MCF 10A (cell line): ENCODE data around the gene C4orf50. TPM values are rescaled to one million over a fixed set of nuclear protein-coding genes. Genes with fewer than 3 reads are reported as not detected.

Experiments used
- BruUV-seq: library from RNA; stranded (reverse); fragments of 400-500 nt; replicated peaks from 2 replicates; lab custom pipeline; 2021; lab: Mats Ljungman, UMichigan
- CTCF ChIA-PET: fragments of 300-600 bp; sonication (Branson Sonifier 250); formaldehyde crosslinking; extraction: SDS; loops from one replicate; lab custom pipeline; 2021; ENCODE audit warnings: antibody characterized with exemption, inconsistent platforms; lab: Yijun Ruan, JAX
- POLR2A ChIA-PET: fragments of 300-600, 350-650 bp; sonication (Branson Sonifier 250); formaldehyde crosslinking; extraction: SDS; loops from one replicate; lab custom pipeline; 2020; ENCODE audit warnings: antibody characterized with exemption, inconsistent platforms; lab: Yijun Ruan, JAX
- DNase-seq: peaks from one replicate; pipeline ENCODE4 v3.0.0-alpha.2; 2018; ENCODE audit not compliant: unreplicated experiment
- H3K27ac Mint-ChIP-seq: one replicate; pipeline ENCODE4 v1.8.0; 2022; ENCODE audit warnings: mild to moderate bottlenecking, low read depth, mixed read lengths; ENCODE audit not compliant: unreplicated experiment
- H3K27me3 Mint-ChIP-seq: one replicate; pipeline ENCODE4 v1.8.0; 2022; ENCODE audit warnings: mixed read lengths; ENCODE audit not compliant: insufficient read depth, unreplicated experiment
- H3K36me3 Mint-ChIP-seq: one replicate; pipeline ENCODE4 v1.8.0; 2022; ENCODE audit warnings: mild to moderate bottlenecking, moderate library complexity, mixed read lengths; ENCODE audit not compliant: insufficient read depth, unreplicated experiment
- H3K4me1 Mint-ChIP-seq: one replicate; pipeline ENCODE4 v1.8.0; 2022; ENCODE audit warnings: mixed read lengths; ENCODE audit not compliant: insufficient read depth, unreplicated experiment
- H3K4me3 Mint-ChIP-seq: one replicate; pipeline ENCODE4 v1.8.0; 2022; ENCODE audit warnings: mild to moderate bottlenecking, moderate library complexity, mixed read lengths; ENCODE audit not compliant: unreplicated experiment
- H3K9me3 Mint-ChIP-seq: one replicate; pipeline ENCODE4 v1.8.0; 2022; ENCODE audit warnings: mixed read lengths; ENCODE audit not compliant: unreplicated experiment
- CTCF ChIP-seq: fragments of 200-600 bp; IDR thresholded peaks from one replicate; pipeline ENCODE4 v1.8.0; 2022; ENCODE audit warnings: antibody characterized with exemption, mild to moderate bottlenecking; ENCODE audit not compliant: unreplicated experiment
- intact Hi-C: fragments of 100-400 bp; cut with micrococcal nuclease; formaldehyde crosslinking; loops from 2 replicates; pipeline ENCODE4 v1.14.1; 2022
- total RNA-seq: library from RNA; stranded (reverse); gene quantifications from 2 replicates; pipeline ENCODE4 v1.2.3, GENCODE V29; 2022

C4orf50 gene
- total RNA-seq, 1 experiment from 2014 or later, result not detected

GRCh38 chr4:5940470-5941203, 77.6 kb downstream of the C4orf50 start:
- Mint-ChIP-seq H3K27ac (no peak overlapping the region), H3K9me3 (peaks cover 17% of the 10 kb centered on the region), H3K4me3 (no peak overlapping the region), H3K4me1 (no peaks in the 10 kb centered on the region), H3K36me3 (no peaks in the 10 kb centered on the region), H3K27me3 (no peaks in the 10 kb centered on the region)
- TF ChIP-seq CTCF, result no peak
- DNase-seq, result peak; percentile 62
- ChIA-PET POLR2A (no interaction called here), CTCF (no interaction called here)
- intact Hi-C loops, result no loop called here
- no TSS peak for BruUV-seq

GRCh38 chr4:5933996-5934831, 84.0 kb downstream of the C4orf50 start:
- H3K27me3 Mint-ChIP-seq, result no peaks in the 10 kb centered on the region
- ChIA-PET POLR2A (no interaction called here), CTCF (interaction anchor here (0.6 to 1.4 kb wide), 4 partner anchors 14 to 1675 kb away, joined by 4 read pairs; no protein-coding TSS in a partner anchor)

GRCh38 chr4:5933116-5933515, 85.1 kb downstream of the C4orf50 start:
- Mint-ChIP-seq H3K27me3 (no peaks in the 10 kb centered on the region), H3K4me3 (no peak overlapping the region), H3K36me3 (no peaks in the 10 kb centered on the region), H3K9me3 (peaks cover 23% of the 10 kb centered on the region), H3K4me1 (no peaks in the 10 kb centered on the region), H3K27ac (no peak overlapping the region)
- intact Hi-C loops, result no loop called here
- BruUV-seq, result no TSS peak
- TF ChIP-seq CTCF, result no peak
- ChIA-PET CTCF (interaction anchor here (0.6 to 1.4 kb wide), 3 partner anchors 13 to 64 kb away, joined by 4 read pairs; no protein-coding TSS in a partner anchor), POLR2A (no interaction called here)
- DNase-seq, result no peak

More at GRCh38 chr4:5933996-5934831, 84.0 kb downstream of the C4orf50 start:
- no peak for DNase-seq
- H3K27ac Mint-ChIP-seq, result no peak overlapping the region
- intact Hi-C loops, result no loop called here
- H3K36me3 Mint-ChIP-seq, result no peaks in the 10 kb centered on the region
- no peak for TF ChIP-seq CTCF
- no peak overlapping the region for H3K4me3 Mint-ChIP-seq
- BruUV-seq, result no TSS peak
- no peaks in the 10 kb centered on the region for H3K4me1 Mint-ChIP-seq
- peaks cover 23% of the 10 kb centered on the region for H3K9me3 Mint-ChIP-seq

GRCh38 chr4:5932035-5932568, 86.1 kb downstream of the C4orf50 start:
- BruUV-seq, result no TSS peak
- DNase-seq, result no peak
- ChIA-PET POLR2A (no interaction called here), CTCF (no interaction called here)
- TF ChIP-seq CTCF, result no peak
- Mint-ChIP-seq H3K4me3 (no peak overlapping the region), H3K36me3 (no peaks in the 10 kb centered on the region), H3K27ac (no peak overlapping the region), H3K9me3 (peaks cover 21% of the 10 kb centered on the region), H3K27me3 (no peaks in the 10 kb centered on the region), H3K4me1 (no peaks in the 10 kb centered on the region)
- intact Hi-C loops, result no loop called here
